HuH-7.5 (cell line): ENCODE results near the gene CTDSPL2.
"Not testable (repeated sequence)": the region's sequence is repeated elsewhere in the genome, so short reads cannot be mapped to it uniquely, and the experiment has no call there.

Experiments
- DNase-seq: peaks from one replicate; pipeline ENCODE4 v3.0.0; 2011; ENCODE audit warnings: low spot score

The CTDSPL2 gene

GRCh38 chr15:44485880-44486279 is 58.5 kb downstream of the CTDSPL2 start:
- DNase-seq, result no peak

DNA sequence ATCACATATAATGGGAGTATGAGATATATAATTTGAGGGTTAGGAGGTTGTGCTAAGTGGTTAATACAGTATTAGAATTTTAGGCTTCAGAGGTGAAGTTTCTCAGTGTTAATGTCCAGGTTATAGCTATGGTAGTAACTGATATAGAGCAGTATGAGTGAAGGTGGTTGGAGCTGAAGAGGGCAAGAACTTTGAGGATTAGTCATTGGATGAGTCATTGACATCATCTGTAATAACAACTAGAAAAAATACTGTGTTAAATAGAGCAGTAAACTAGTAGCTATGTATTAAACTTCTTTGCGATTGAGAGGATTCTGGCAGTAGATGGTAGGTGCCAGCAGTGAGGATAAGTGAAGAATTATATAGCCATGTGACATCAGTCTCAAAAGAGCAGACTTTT is 62.0 kb downstream of the CTDSPL2 start:
- DNase-seq, result no peak

DNA sequence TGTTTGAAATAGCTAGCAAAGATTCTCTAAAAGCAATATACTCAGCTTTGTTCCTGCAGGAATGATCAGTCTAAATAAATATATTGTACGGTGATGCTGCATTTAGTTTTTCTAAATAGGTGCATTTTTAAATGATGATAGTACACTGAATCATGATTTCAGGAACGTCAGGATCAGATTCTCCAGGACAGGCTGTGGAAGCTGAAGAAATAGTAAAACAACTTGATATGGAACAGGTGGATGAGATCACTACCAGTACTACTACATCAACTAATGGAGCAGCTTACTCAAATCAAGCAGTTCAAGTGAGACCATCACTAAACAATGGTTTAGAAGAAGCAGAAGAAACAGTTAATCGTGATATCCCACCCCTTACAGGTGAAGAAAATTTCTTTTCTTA is 63.2 kb downstream of the CTDSPL2 start:
- DNase-seq, result no peak

- DNase-seq, result no peak
Measured at GRCh38 chr15:44492040-44492439, 64.6 kb downstream of the CTDSPL2 start.

DNA sequence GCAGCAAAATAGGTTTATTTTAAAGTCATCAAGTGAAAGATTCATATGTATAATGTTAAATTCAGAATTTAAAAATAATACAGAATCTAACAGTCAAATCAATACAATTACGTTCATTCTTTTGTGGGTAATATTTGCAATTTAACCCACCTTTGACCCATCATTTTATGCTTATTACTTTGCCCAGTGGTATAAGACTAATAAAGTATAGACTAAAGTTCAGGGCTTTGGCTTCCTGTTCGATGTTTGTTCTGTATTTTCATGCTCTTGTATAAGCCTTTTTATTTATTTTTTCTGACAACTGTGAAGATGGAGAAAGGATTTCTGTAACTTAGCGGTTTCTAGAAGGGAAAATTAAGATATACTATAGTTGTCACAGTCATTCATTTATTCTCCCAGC is 65.2 kb downstream of the CTDSPL2 start:
- DNase-seq, result no peak

GRCh38 chr15:44495562-44495961 is 68.1 kb downstream of the CTDSPL2 start:
- DNase-seq, result no peak

DNA sequence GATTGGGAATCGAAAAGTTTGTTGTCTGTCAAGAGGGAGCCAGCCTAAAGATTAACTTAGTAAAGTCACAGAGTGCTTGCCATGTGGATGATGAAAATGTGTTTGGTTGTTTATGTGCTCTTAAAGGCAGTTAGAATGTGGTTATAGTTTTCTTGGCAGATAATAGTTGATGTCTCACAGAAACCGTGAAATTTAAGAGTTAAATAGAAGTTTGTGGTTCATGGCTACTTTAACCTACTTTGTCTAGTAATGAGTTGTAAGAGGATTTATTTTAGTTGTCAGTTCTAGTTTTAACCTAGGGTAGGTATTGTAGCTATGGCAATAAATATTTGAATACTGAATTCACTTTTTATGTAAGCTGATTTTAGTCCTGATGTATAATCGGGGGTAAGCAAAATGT is 73.1 kb downstream of the CTDSPL2 start:
- DNase-seq, result no peak

GRCh38 chr15:44501768-44502366 is 74.4 kb downstream of the CTDSPL2 start:
- DNase-seq, result peak; percentile 5

DNA sequence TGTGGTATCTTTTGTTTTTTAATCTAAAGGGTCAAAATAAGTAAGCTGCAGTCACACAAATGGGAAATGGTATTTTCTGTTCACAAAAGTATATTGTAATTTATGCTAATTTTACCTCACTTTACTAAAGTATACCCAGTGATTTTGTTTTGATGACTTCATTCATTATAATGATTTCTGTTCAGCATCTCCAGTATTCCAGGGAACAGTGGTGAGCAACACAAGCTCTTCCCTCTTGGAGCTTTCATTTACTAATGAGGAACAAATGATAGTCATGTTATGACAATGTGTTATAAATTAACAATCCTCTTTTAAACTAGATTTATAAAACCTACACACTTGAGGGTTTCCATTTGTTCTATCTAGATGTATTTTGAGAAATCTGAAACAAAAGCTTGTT is 89.0 kb downstream of the CTDSPL2 start:
- no peak for DNase-seq

DNA sequence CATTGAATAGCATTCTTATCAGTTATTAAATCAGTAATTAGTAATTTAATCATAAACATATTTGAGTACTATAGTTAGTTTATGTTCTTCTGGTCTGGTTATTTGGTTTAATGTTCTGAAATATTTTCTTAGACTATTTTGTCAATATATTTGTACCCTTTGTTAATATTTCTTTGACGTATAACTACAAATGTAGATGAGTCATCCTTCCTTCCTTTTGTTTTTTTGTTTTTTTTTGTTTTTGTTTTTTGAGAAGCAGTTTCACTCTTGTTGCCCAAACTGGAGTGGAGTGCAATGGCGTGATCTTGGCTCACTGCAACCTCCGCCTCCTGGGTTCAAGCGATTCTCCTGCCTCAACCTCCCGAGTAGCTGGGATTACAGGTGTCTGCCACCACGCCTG is 92.1 kb downstream of the CTDSPL2 start:
- no peak for DNase-seq

DNA sequence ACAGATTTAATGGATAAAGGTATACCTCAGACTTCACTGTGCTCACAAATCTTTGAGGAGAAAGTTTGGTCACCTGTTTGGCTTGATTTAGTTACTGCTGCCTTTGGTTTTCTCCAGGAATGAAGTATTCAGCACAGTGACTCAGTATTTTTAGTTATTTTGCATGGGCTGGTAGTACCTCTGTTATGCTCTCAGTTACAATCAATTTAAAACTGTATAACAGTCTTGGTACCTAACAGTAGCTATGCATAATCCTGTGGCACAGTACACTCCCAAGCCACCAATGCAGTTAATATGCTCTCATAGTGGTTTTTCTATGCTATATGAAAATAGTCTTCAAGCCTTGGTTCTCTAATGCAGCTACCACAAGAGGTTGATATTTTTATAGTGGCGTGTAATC is 97.6 kb downstream of the CTDSPL2 start:
- DNase-seq, result no peak

DNA sequence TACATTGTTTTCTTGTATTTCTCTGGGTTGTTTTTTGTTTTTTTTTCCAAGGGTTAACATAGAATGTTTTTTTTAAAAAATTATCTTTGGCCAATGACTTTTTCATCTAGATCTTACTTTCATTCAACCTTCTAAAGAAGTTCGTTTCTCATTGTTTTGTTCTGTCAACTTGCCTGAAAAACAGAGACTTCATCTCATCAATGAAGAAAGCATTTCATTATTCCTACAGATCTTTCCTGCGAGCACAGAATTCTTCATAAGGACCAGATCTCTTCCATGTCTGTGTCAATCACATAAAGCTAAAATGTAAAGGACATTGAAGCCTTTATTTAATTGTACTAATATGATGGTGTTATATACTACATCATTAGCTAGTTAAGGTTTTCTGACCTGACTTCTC is 99.8 kb downstream of the CTDSPL2 start:
- DNase-seq, result no peak

DNA sequence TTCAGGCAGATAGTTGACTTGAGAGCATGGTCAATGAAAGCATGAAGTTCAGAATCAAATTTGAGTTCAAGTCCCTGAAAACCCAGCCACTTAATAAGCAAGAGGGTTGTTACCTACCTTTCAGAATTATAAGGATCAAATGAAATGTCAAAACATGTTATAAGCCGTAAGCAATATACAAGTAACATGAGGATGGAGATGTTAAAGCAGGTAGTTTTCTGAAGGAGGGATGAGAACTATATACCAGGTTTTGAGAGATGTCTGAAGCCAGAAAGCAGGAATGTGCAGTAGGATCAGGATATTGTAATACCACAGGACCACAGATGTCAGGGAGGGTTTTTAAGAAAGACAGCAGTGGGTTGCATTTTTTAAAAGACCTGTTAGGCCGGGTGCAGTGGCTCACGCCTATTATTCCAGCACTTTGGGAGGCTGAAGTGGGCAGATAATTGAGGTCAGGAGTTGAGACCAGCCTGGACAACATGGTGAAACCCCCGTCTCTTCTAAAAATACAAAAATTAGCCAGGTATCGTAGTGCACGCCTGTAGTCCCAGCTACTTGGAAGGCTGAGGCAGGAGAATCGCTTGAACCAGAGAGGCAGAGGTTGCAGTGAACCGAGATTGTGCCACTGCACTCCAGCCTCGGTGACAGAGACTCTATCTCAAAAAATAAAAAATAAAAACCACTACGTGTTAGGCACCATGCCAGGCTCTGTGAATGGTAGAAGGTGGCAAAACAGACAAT is 102.6 kb downstream of the CTDSPL2 start:
- DNase-seq, result no peak

DNA sequence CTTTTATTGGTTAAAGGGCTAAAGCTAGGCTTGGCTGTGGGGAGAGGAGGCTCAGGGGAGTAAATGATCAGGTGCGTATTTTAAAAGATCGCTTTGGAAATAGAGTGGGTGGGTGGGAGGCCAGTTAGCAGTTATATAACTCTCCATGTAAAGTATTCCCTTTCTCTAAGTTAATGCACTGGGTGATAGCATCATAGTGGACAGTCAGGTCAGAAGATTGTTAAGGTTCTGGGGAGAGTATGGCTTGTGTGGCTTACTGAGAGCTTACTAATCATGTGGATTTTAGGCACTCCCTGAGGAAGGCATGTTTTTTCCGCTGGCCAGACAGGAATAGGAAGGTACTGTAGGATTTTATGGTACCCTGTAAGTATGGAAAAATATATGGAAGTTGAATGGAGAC is 103.2 kb downstream of the CTDSPL2 start:
- DNase-seq, result no peak

- not testable (repeated sequence) for DNase-seq
Measured at GRCh38 chr15:44532275-44532674, 104.8 kb downstream of the CTDSPL2 start.

GRCh38 chr15:44532689-44533088 is 105.3 kb downstream of the CTDSPL2 start:
- DNase-seq, result no peak

DNA sequence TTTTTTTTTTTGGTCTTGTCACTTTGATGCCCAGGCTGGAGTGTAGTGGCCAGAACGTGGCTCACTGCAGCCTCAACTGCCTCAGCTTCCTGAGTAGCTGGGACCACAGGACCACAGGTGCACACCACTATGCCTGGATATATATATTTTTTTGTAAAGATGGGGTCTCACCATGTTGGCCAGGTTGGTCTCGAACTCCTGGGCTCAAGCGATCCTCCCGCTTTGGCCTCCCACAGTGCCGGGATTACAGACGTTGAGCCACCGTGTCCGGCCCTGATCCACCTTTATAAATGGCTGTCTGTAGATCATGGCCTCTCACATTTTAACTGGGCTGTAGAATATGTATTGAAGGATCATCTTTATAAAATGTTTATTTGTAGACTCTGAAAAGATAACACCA is 107.7 kb downstream of the CTDSPL2 start:
- no peak for DNase-seq

- DNase-seq, result no peak
Measured at GRCh38 chr15:44535523-44536301, 108.3 kb downstream of the CTDSPL2 start.

DNA sequence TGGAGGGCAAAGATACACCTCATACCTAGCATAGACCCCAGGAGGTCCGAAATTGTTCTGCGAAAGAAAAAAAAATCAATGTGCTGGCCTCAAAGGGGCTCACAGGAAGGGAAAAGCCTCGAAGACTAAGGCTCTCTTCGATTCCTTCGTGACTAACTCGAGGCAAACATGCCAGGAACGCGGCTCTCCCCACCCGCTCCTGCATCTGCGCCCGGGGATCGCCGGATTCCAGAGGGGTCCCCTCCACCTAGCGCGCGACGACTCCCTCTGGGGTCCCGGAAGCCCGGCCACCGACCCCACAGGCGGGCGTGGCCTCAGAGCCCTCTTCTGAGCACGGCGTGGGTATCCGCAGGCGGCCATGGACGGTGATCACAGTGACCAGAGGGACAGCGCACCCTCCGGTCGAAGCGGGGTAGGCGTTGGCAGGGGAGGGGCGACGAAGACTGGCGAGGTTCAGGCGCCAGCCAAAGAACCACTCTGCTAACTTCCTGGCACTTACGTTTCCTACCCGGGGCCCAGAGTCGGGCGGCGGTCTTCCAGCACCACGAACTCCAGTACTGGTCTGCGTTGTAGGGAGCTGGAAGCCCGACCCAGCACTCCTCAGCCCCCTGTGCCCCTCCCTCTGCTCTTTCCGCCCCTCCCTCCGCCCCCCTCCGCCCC is 109.0 kb downstream of the CTDSPL2 start:
- DNase-seq, result peak; percentile 60

GRCh38 chr15:44536962-44537734 is 109.7 kb downstream of the CTDSPL2 start, which contains the start of gene EIF3J:
EIF3J (plus strand) TSS chr15:44537147; CDS start chr15:44537195, 48 bp downstream.
- peak; percentile 76 for DNase-seq

- DNase-seq, result no peak
Measured at GRCh38 chr15:44537735-44538240, 110.4 kb downstream of the CTDSPL2 start.
